ENCODE results near the gene NDUFS3.

NDUFS3 gene

GRCh38 chr11:47564933-47565339 is 13.9 kb upstream of the NDUFS3 start:
- peak overlapping the region; percentile 90 for H3K9ac ChIP-seq (ENCODE audit: low read length)
- TF ChIP-seq EZH2phosphoT487 (IDR thresholded peaks at IDR 0.05; ENCODE audit: low read depth) = no peak
- no peak for TF ChIP-seq CTCF (IDR thresholded peaks at IDR 0.05; ENCODE audit: low read depth, low read length)
- peaks cover 12% of the 10 kb centered on the region for H3K36me3 ChIP-seq (replicated peaks; ENCODE audit: low read depth, low read length)
- peaks cover 49% of the 10 kb centered on the region for H3K79me2 ChIP-seq (ENCODE audit: low read length)
- H3K4me3 ChIP-seq (ENCODE audit: low read length) = peak overlapping the region; percentile 94
- no peaks in the 10 kb centered on the region for H3K9me3 ChIP-seq (ENCODE audit: insufficient read depth, low read length)
- no peaks in the 10 kb centered on the region for H4K20me1 ChIP-seq (ENCODE audit: insufficient read depth, low read length)
- H2AFZ ChIP-seq (ENCODE audit: low read depth, low read length) = peak overlapping the region; percentile 60; the same call in 1 of the 2 replicates
- no peaks in the 10 kb centered on the region for H3K27me3 ChIP-seq (ENCODE audit: low read depth, low read length)
- peak overlapping the region; percentile 51 for H3K27ac ChIP-seq (ENCODE audit: low read length)
- peaks cover 11% of the 10 kb centered on the region for H3K4me1 ChIP-seq (ENCODE audit: low read length)
- H3K4me2 ChIP-seq (ENCODE audit: low read length) = peak overlapping the region; percentile 100

DNA sequence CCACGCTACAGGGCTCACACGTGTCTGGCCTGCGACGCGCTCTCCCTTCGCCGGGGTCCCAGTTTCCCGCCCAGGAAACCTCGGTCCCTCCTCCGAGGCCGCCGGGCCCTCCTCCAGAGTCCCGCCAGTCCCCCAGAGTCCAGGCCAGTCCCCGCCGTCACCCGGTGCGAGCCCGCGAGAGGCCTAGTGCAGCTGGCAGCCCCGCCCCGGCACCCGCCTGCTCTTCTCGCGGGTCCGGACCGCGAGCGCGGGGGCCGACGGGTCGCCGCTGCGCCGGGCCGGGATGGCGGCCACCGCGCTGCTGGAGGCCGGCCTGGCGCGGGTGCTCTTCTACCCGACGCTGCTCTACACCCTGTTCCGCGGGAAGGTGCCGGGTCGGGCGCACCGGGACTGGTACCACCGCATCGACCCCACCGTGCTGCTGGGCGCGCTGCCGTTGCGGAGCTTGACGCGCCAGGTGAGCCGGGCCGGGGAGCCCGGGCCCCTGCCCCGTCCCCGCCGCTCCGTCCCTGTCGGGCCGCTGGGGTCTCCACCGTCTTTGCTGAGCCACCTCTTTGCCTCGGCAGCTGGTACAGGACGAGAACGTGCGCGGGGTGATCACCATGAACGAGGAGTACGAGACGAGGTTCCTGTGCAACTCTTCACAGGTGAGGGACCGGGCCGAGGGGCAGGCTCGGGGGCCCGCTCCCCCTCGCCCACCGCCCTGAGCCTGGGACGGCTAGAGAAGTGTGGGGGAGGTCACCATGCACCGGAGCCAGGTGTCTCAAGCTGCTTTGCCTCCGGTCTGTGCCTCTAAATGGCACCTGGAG is 13.3 kb upstream of the NDUFS3 start, which contains the start of gene PTPMT1:
PTPMT1 (plus strand) TSS at position 260 of the 809 bp plus-strand sequence; CDS start at position 284, 24 bp downstream.
- peaks cover 12% of the 10 kb centered on the region for H3K36me3 ChIP-seq (replicated peaks; ENCODE audit: low read depth, low read length)
- H2AFZ ChIP-seq (ENCODE audit: low read depth, low read length) = peak within 1 kb of the TSS; percentile 73
- TF ChIP-seq EZH2phosphoT487 (IDR thresholded peaks at IDR 0.05; ENCODE audit: low read depth) (no peak), CTCF (IDR thresholded peaks at IDR 0.05; ENCODE audit: low read depth, low read length) (no peak)
- H3K4me3 ChIP-seq (ENCODE audit: low read length) = peak within 1 kb of the TSS; percentile 94
- H3K4me2 ChIP-seq (ENCODE audit: low read length) = peak within 1 kb of the TSS; percentile 100
- peak within 1 kb of the TSS; percentile 90 for H3K9ac ChIP-seq (ENCODE audit: low read length)
- H3K27ac ChIP-seq (ENCODE audit: low read length) = peak within 1 kb of the TSS; percentile 51
- H3K9me3 ChIP-seq (ENCODE audit: insufficient read depth, low read length) = no peaks in the 10 kb centered on the region
- peaks cover 11% of the 10 kb centered on the region for H3K4me1 ChIP-seq (ENCODE audit: low read length)
- H3K79me2 ChIP-seq (ENCODE audit: low read length) = peaks cover 55% of the 10 kb centered on the region
- no peaks in the 10 kb centered on the region for H4K20me1 ChIP-seq (ENCODE audit: insufficient read depth, low read length)
- no peaks in the 10 kb centered on the region for H3K27me3 ChIP-seq (ENCODE audit: low read depth, low read length)

GRCh38 chr11:47566149-47566698 is 12.7 kb upstream of the NDUFS3 start:
- Histone ChIP-seq H3K27me3 (ENCODE audit: low read depth, low read length) (no peaks in the 10 kb centered on the region), H3K4me2 (ENCODE audit: low read length) (peak overlapping the region; percentile 100), H3K4me1 (ENCODE audit: low read length) (peaks cover 11% of the 10 kb centered on the region), H4K20me1 (ENCODE audit: insufficient read depth, low read length) (no peaks in the 10 kb centered on the region), H3K36me3 (replicated peaks; ENCODE audit: low read depth, low read length) (peaks cover 13% of the 10 kb centered on the region), H3K9ac (ENCODE audit: low read length) (peak overlapping the region; percentile 90), H3K79me2 (ENCODE audit: low read length) (peaks cover 62% of the 10 kb centered on the region), H3K9me3 (ENCODE audit: insufficient read depth, low read length) (no peaks in the 10 kb centered on the region), H2AFZ (ENCODE audit: low read depth, low read length) (no peak overlapping the region; the same call in 1 of the 2 replicates), H3K4me3 (ENCODE audit: low read length) (peak overlapping the region; percentile 94), H3K27ac (ENCODE audit: low read length) (peak overlapping the region; percentile 51; the same call in 1 of the 2 replicates)
- TF ChIP-seq EZH2phosphoT487 (IDR thresholded peaks at IDR 0.05; ENCODE audit: low read depth) (no peak), CTCF (IDR thresholded peaks at IDR 0.05; ENCODE audit: low read depth, low read length) (no peak)

DNA sequence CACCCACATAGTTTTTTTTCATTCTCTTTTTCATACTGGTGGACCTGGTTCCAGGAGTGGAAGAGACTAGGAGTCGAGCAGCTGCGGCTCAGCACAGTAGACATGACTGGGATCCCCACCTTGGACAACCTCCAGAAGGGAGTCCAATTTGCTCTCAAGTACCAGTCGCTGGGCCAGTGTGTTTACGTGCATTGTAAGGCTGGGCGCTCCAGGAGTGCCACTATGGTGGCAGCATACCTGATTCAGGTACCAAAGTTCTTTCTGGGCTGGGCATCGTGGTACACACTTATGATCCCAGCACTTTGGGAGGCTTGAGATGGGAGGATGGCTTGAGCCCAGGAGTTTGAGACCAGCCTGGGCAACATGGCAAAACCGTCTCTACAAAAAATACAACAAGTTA is 9.2 kb upstream of the NDUFS3 start:
- H3K4me2 ChIP-seq (ENCODE audit: low read length) = no peak overlapping the region
- peaks cover 11% of the 10 kb centered on the region for H3K4me1 ChIP-seq (ENCODE audit: low read length)
- no peak overlapping the region for H3K27ac ChIP-seq (ENCODE audit: low read length)
- no peaks in the 10 kb centered on the region for H4K20me1 ChIP-seq (ENCODE audit: insufficient read depth, low read length)
- H3K9ac ChIP-seq (ENCODE audit: low read length) = no peak overlapping the region
- no peaks in the 10 kb centered on the region for H3K9me3 ChIP-seq (ENCODE audit: insufficient read depth, low read length)
- H2AFZ ChIP-seq (ENCODE audit: low read depth, low read length) = no peak overlapping the region
- no peak for TF ChIP-seq CTCF (IDR thresholded peaks at IDR 0.05; ENCODE audit: low read depth, low read length)
- TF ChIP-seq EZH2phosphoT487 (IDR thresholded peaks at IDR 0.05; ENCODE audit: low read depth) = no peak
- H3K4me3 ChIP-seq (ENCODE audit: low read length) = no peak overlapping the region
- H3K79me2 ChIP-seq (ENCODE audit: low read length) = peaks cover 80% of the 10 kb centered on the region
- peaks cover 39% of the 10 kb centered on the region for H3K36me3 ChIP-seq (replicated peaks; ENCODE audit: low read depth, low read length)
- H3K27me3 ChIP-seq (ENCODE audit: low read depth, low read length) = no peaks in the 10 kb centered on the region
